Skeletal muscle cell (primary cell): ENCODE data around the gene PDLIM1.
A peak's percentile ranks its signal among the peaks of the same experiment; 100 is the strongest.
"Not testable (repeated sequence)": the region's sequence is repeated elsewhere in the genome, so short reads cannot be mapped to it uniquely, and the experiment has no call there.

Experiments used
- DNase-seq: peaks from one replicate; pipeline ENCODE4 v3.0.0-alpha.2; 2010; ENCODE audit warnings: low read depth
- H3K4me3 ChIP-seq: 2 replicates; pipeline ENCODE4 v1.5.1; 2011; ENCODE audit warnings: low read depth, mild to moderate bottlenecking, control low read depth, low read length, moderate library complexity

The PDLIM1 gene

DNA sequence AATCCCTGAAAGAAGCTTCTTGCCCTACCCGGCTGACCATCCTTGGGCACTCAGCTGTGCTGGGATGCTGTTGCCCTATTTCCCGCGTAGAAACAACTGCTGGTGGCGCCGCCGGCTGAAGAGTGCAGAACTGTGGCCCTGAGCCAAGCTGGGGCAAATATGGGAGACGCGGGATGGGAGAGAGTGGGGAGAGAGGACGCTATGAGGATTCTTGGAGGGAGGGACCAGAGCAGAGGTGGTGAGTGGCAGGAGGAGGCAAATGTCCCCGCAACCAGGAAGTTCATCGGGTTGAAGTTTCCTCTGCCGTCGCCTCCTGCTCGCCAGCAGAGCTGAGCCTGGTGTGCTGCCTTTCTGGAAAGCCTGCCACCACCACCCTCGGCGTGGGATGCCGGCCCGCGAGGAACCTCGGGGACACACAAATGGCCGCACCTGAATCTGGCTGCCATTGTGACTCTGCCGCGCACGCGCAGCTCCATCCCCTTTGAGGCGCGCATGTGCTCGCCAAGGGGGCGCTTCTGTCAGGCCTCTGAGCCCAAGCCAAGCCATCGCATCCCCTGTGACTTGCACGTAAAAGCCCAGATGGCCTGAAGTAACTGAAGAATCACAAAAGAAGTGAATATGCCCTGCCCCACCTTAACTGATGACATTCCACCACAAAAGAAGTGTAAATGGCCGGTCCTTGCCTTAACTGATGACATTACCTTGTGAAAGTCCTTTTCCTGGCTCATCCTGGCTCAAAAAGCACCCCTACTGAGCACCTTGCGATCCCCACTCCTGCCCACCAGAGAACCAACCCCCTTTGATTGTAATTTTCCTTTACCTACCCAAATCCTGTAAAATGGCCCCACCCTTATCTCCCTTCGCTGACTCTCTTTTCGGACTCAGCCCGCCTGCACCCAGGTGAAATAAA, 59.9 kb downstream of the PDLIM1 start:
- not testable (repeated sequence) for DNase-seq, H3K4me3 ChIP-seq

DNA sequence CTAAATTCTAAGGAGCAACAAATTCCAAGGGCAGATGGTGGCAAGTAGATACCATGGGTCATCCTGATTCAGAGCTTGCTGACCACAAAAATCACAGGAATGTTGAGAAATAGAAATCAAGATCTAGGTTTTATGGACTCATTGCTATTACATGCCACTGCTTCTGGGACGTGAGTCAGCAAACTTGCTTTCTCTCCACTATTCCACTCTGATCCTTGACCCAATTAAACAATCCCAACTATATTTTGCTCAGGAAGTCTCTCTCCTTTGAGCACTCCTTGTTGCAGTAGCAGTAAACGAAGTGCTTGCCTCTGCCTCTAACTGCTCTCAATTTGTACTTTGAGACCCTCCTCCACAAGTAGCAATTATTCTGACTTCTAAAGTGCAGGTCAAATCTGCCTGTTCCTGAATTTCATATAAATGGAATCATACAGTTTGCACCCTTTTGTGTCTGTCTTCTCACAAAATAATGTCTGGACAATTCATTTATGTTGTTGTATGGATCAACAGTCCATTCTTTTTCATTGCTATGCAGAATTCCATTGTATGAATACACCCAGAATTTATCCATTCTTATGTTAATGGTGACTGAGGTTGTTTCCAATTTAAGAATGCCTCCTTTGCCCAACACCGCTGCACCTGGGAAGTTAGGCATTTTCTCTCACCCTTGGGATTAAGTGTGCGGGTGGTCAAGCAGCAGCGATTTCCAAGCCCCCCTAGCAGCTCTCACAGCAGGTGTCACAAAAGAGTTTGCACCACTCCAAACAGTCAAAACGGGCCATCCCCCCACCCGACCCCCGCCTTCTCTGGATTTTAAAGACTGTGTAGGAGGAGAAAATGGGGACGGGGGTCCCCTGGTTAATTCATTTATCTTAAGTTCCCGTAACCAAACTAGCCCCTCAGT, 60.8 kb downstream of the PDLIM1 start:
- no peak overlapping the region for H3K4me3 ChIP-seq
- DNase-seq, result peak; percentile 90

DNA sequence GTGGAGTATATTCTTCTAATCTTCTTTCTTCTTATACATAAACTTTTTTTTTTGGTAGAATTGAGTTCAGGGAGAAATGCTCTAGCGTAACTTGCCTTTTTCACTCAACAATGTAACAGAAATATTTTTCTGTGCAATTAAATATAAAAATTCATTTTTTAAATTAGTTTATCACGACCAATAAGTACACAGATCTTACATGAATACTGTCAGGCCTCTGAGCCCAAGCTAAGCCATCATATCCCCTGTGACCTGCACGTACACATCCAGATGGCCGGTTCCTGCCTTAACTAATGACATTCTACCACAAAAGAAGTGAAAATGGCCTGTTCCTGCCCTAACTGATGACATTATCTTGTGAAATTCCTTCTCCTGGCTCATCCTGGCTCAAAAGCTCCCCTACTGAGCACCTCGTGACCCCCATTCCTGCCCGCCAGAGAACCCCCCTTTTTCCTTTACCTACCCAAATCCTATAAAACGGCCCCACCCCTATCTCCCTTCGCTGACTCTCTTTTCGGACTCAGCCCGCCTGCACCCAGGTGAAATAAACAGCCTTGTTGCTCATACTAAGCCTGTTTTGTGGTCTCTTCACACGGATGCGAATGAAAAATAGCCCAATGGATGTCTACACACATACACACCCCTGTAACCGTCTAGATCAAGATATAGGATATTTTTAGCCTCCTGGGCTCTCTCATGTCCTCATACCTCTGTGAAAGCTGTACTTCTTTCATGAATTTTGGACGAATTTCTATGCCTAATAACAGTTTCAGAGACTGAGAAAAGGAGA, 61.7 kb downstream of the PDLIM1 start:
- not testable (repeated sequence) for H3K4me3 ChIP-seq, DNase-seq

DNA sequence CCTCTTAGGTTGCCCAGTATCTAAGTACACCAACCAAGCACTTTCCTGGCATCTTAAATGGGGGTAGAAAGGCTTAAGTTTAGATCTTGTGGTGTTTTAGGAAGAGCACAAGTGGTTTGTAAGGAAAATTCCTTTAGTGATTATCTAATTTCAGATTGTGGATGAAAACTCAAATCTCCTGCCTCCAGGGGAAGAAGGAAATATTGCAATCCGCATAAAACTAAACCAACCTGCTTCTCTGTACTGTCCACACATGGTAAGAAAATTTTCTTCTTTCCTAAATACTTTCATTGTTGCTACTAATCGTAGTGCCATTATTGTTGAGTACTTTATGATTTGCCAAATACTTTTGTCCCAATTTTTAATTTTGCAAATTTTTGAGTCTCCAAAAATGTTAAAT, 65.7 kb downstream of the PDLIM1 start:
- no peak for DNase-seq
- H3K4me3 ChIP-seq, result no peak overlapping the region

DNA sequence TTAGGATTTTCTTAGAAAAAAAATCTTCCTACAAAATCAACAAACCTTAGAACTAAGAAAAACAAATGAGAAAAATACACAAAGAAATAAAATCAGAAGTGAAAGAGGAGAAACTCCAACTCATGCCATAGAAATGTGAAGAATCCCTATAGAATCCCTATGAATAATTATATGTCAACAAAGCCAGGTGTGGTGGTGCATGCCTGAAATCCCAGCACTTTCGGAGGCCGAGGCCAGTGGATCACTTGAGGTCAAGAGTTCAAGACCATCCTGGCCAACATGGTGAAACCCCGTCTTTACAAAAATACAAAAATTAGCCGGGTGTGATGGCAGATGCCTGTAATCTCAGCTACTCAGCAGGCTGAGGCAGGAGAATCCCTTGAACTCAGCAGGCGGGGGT, 69.7 kb downstream of the PDLIM1 start:
- H3K4me3 ChIP-seq, result no peak overlapping the region
- no peak for DNase-seq

DNA sequence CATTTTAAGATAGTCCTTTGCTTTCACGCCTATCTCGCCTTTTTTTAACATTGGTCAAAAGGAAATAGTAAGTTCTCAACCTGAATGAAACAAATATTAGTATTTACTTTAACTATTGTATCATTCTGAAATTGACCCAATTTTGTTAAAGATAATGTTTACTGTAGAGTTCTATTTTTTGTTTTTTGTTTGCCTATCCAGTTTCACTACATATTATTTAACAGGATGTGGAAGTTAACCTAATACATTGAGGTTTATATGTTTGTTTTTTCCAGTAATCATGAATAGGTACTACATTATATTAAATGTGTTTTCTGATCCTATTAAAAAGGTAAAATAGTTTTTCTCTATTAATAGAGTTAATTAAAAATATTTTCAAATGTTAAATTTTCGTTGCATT, 70.3 kb downstream of the PDLIM1 start:
- no peak overlapping the region for H3K4me3 ChIP-seq
- DNase-seq, result no peak

DNA sequence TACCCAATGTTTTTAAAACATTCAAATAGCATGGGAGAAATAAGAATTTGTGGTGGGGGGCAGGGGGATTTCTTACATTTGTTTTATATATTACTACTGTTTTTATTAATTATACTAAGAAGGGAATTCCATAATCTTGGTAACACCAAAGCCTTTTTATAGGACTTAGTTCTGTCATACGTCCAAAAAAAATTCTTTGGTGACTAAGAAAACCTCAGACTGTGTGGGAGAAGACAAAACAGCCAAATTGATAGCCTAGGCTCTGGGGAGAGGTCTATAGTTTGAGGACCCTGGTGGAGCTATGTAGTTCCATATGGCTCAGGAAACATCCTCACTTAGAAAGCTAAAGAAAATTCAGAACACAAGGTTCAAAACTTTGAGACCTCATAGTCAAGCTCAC, 73.3 kb downstream of the PDLIM1 start:
- no peak for DNase-seq
- H3K4me3 ChIP-seq, result no peak overlapping the region

DNA sequence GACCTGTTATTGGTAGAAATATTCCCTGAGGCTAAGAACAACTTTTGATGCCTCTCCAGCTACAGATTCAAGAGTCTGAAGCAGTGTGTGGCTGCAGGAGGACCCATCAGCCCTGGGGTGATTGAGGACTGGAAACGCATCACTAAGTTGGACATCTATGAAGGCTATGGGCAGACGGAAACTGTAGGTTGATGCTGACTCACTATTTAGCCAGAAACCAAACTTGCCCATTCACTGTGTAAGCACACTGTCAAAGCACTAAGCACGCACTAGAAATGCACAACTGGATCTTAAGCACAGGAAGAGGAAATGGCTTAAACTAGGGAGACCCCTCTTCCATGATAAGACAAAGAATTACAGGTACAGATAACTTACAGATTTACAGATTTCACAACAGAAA, 76.0 kb downstream of the PDLIM1 start:
- DNase-seq, result no peak
- H3K4me3 ChIP-seq, result no peak overlapping the region

DNA sequence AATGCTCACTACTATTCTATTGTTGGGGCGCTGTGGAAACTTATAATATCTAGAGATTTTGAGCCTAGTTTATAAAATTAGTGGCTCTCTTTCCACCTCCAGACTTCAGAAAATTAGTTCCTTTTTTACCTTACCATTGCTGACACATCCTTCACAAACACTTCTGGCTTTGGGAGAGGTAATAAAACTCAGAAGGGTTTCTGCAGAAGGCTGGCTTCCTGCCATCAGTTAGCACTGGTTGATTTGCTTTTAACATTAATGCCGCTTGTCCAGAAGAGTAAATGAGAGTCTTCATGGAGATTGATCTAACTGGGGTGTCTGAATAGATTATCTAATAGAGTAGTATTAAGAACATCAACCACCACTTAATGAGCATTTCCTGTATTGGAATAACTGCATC, 76.4 kb downstream of the PDLIM1 start:
- DNase-seq, result no peak

DNA sequence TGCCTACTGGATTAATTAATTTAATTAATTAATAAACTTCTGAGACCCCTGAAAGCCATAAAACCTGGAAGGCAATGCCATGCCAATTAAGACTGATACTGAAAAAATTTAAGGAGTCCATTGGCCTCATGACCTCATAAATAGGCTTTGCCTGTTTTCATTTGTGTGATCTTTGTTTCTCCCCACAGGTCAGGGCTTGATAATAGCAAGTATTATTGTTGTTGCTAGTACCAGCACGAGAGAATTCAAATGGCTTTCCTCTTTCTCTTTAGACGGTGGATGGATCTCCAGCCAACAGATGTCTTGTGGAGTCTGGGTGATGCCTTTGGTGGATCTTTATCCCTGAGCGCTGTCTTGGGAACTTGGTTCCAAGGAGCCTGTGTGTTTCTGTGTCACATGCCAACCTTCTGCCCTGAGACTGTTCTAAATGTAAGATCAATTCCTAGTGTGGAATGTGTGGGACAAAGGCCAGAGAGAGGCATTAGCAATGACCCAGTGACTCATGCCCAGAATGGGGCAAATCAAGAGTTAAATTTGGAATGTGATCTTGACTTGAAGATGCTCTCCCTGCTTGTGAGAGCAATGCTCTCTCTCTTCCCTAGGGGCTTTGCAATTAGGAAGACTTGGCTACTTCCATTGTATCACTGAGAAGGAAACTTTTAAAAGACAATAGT, 79.1 kb downstream of the PDLIM1 start:
- no peak overlapping the region for H3K4me3 ChIP-seq
- no peak for DNase-seq

More for the DNA sequence above, 76.4 kb downstream of the PDLIM1 start:
- no peak overlapping the region for H3K4me3 ChIP-seq

DNA sequence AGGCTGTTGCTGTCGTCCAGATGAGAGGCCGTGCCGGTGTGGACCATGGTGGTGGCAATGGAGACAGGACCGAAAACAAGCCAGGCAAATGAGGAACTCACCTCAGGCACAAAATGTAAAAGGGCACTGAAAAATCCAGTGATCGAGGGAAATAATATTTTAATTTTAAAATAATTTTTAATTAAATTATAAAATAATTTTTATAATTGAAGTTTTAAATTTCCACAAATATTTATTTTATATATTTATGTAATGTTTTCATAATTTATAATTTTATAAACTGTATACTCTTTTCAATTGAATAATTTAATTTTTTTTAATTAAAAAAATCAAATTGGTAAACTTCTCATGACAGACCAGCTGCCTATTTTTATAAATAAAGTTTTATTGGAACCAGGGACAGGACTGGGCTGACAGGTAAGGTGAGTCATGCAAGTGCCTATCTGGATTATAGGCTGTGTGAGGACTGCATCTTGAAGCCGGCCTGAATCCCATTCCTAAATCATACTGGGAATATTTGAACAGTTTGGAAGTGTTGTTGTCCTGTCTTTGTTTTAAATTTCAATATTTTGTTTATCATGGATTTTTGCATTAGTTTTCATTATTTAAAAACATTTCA, 81.2 kb downstream of the PDLIM1 start:
- DNase-seq, result no peak
- no peak overlapping the region for H3K4me3 ChIP-seq

DNA sequence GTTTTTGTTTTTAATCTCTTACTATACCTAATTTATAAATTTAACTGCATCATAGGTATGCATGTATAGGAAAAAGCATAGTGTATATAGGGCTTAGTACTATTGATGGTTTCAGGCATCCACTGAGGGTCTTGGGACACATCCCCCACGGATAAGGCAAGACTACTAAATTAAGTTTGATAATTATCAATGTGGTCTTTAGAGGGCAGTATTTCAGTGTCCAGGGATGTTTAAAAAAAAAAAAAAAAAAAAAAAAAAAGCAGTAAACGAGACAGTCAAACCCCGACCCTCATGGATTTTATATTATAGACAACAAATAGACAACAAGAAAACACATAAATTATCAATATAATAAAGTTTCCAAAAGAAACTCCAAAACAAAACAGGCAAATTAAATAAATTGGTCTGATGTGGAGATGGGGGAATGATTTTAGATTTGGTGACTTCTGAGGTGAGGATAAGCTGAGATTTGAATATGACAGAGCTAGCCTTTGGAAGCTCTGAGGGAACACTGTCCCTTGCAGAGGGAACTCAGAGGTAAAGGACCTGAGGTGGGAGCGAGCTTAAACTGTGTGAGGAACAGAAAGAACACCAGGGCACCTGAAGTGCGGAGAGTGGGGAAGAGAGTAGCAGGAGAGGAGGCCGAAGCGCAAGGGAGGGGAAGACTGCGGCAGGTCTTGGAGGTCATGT, 82.0 kb downstream of the PDLIM1 start:
- no peak for DNase-seq

DNA sequence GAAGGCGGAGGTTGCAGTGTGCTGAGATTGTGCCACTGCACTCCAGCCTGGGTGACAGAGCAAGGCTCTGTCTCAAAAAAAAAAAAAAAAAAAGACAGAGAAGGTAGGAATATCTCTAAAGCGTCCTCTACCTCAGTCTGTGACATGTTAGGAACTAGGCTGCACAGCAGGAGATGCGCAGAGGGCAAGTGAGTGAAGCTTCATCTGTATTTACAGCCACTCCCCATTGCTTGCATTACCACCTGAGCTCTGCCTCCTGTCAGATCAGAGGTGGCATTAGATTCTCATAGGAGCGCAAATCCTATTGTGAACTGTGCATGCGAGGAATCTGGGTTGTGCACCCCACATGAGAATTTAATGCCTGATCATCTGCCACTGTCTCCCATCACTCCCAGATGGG, 87.9 kb downstream of the PDLIM1 start:
- DNase-seq, H3K4me3 ChIP-seq: not testable (repeated sequence)

More for the DNA sequence above, 82.0 kb downstream of the PDLIM1 start:
- H3K4me3 ChIP-seq, result no peak overlapping the region

DNA sequence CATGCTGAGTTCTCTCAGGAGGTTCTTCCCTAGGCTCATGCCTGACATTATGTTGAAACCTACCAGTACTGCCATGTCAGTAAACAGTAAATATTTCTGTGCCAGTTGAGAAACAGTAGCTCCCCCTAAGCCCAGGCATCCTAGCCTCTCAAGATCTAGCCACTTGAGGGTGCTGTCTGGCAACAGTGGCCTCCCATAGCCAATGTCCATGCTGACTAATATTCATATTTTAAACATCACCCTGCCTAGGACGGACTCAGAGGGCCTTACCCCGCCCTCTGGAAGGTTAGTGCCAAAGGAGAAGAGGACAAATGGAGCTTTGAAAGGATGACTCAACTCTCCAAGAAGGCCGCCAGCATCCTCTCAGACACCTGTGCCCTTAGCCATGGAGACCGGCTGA, 89.1 kb downstream of the PDLIM1 start:
- no peak for DNase-seq
- H3K4me3 ChIP-seq, result no peak overlapping the region

DNA sequence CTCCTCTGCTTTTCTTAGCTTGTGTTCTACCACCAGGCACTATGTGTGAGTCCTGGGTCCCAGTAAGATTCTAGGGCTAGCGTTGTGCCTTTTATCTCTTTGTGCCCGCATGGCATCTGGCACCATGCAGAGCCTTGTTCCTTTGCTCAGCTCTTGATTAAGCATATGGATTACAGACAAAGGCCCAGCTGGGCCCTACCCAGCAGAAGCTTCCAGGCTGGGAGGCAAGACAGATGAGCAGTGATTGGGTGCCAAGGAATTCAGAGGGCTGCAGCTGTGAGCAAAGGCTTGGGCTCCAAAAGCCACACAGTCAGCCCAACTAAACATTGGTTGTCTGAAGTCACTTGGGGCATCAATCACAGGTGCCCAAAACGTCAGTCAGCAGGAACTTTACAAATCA, 94.8 kb downstream of the PDLIM1 start:
- no peak overlapping the region for H3K4me3 ChIP-seq
- no peak for DNase-seq

DNA sequence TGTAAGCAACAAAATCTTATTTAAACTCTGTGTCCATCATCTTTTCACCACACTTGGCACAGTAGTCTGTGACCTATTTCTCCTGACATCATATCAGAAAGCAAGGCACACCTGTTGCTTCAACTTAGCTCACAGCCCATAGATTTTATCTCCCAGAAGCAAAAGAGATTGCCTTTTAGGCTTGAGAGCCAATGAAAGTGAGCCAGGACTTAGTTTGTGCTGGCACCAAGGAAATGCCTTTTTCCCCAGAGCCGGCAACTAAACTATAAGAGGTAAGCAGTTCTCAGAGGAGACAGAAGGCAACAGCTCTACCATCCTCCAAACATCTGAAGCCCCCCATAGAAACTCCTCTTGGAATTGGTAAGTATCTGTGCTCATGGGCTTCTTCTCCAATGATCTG, 96.9 kb downstream of the PDLIM1 start, which contains the start of gene ACSM6:
Gene ACSM6 (plus strand): TSS at position 295 of the 400 bp plus-strand sequence. CDS start 248 bp downstream, outside the sequence.
- DNase-seq, result no peak
- no peak within 1 kb of the TSS for H3K4me3 ChIP-seq

DNA sequence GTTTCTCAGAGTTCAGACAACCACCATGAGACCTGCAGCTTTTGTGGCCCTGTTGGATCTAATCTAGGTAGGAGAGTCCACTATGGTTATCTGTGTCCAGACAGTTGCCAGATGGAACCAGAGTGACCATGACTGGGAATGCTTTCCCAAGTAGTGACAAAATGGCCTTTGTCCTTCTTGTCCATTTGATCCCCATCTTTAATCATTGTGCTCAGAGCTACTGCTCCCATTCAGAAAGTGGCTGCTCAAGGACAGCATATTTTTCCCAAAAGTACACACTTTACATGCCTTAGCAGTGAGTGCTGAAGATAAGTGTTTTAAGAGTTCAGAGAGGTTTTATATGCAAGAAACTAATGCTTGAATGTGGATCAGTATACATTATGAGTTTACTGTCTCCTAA, 102.2 kb downstream of the PDLIM1 start:
- DNase-seq, result no peak
- H3K4me3 ChIP-seq, result no peak overlapping the region

DNA sequence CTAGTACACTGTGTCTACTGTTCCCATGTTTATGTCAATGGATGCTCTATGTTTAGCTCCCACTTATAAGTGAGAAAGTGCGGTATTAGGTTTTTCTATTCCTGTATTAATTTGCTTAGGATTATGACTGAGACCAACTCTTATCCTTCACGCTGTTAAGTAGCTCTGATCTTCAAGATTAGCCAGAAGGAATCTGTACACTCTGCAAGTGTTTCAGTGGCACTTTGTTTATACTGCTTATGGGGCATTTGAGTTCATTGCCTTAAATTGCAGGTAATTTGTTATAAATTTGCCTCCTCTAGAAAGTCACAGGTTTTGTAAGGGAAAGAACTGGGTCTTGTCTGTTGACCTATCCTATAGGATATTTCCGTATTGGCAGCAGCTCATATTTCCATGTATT, 103.2 kb downstream of the PDLIM1 start:
- H3K4me3 ChIP-seq, result no peak overlapping the region
- DNase-seq, result no peak
